ENCODE measurements around the gene LXN.
"Not testable (repeated sequence)": the region's sequence is repeated elsewhere in the genome, so short reads cannot be mapped to it uniquely, and the experiment has no call there.

The LXN gene, protein sequence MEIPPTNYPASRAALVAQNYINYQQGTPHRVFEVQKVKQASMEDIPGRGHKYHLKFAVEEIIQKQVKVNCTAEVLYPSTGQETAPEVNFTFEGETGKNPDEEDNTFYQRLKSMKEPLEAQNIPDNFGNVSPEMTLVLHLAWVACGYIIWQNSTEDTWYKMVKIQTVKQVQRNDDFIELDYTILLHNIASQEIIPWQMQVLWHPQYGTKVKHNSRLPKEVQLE

DNA sequence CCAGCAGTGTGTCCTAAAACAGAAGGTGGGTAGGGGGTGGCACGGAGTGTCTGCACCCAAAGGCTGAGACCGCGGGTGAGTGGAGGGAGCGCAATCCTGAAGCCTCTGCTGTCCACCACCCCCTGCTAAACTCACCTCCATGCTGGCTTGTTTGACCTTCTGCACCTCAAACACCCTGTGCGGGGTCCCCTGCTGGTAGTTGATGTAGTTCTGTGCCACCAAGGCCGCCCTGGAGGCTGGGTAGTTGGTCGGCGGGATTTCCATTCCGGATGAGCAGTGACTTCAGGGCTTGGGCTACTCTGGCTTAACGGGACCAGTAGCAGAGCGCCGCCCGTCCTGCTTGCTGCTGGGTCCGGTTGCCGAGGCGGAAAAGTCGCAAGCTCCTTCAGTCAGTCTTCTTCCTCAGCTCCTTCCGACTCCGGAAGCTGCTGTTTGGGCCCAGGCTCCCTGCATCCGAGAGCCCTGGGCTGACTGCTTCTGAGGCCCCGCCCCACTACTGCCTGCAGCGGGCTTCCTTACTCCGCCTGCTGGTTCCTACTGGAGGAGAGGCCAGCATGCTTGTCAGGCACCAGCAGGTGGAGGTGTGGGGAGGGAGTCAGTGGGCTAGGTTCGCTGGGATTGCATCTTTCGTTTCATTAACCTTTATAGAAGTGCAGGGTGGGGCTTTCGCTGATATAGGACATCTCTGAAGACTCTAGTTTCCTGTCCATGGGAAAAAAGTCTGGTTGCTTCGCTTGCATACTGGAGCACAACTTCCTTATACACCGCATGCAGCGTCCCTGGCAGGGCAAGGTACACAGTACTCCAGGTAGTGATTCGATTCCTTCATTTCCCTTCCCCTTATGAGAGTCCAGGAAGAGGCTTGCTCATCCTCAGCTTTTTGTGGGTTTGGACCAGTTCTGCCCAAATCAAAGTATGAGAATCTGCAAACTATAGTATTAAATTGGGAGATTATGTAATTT, at the start of gene LXN:
TSS of gene LXN (minus strand) at position 434 of the 962 bp plus-strand sequence. CDS start at position 264, 170 bp downstream.
- no peak for DNase-seq

DNA sequence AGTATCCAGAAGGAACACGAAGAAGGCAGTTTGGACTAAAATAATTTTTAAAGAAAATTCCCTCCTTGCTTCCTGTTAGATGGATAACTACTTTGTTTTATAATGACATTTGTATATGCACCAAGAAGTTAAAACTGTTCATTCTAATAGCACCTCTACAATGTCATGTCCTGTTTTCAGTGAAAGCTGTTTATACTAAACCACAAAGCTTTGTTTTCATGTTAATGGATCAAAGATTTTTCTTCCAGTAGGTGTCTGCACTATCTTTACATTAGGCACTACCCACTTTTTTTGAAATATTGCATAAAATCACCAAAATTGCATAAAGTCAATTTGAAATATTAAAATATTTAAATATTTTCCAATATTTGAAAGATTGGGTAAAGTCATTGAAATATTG, 49.7 kb upstream of the LXN start:
- DNase-seq, result no peak

DNA sequence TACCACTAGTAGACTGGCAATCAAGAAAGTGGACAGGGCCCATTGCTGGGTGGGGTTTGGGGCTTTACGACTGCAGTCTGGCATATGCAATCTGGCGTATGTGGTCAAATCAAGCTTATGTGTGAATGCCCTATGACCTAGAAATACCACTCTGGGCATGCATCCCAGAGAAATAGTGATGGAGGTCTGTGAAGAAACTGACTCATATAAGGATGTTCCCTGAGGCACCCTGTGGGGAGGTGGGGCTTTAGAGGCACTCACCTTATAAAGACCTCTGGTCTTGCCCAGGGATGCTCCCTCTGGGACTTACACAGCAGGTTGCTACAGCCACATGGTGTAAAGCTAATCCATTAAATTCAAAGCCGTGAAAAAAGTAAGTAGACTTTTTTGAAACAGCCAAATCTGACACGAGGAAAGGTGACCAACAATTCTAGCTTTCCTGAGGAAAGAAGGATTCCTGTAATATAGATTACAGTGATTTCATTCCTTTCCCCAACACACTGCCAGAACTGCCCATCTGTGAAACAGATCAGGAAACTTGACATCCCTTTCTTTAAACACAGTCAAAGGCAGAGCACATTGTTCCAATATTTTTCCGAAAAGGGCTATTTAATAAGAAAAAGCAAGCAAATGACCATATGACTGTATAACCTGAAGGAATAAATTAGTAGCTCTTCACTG, 46.2 kb upstream of the LXN start:
- DNase-seq, result no peak

DNA sequence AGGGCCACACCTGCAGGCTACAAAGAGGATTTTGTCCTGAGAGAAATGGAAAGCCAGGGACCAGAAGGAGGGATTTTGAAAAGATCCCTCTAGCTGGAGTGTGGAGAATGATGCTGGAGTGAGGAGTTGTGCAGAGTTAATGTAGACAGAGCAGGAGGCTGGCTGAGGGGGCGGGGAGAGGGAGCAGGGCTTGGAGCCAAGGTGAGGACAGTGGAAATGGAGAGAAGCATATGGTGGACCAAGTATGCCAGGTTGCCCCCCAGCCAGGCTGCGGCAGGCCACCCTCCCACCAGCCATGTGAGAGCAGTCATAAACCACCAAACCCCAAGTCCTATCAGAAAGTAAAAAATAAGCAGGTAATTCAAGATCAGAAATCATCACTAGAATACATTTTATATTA, 45.1 kb upstream of the LXN start:
- no peak for DNase-seq

DNA sequence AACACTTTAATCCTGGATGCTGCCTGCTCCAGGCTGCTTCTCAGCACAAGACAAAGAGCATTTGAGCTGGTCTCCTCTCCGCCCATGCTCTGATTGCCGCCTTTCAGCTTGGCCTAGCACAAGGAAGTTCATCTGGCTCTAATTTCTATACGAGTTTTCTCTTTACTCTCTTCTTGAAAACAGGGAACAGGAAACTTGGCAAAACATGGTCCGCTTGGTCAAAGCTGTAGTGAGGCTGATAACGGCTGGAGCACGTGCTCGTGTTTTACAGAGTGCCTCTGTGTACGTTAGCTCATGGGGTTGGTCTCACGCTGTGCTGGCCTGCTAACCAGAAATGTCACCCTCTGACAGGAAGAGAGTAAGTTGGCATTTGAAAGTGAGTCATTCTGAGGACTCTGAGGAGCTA, 40.6 kb upstream of the LXN start:
- no peak for DNase-seq

DNA sequence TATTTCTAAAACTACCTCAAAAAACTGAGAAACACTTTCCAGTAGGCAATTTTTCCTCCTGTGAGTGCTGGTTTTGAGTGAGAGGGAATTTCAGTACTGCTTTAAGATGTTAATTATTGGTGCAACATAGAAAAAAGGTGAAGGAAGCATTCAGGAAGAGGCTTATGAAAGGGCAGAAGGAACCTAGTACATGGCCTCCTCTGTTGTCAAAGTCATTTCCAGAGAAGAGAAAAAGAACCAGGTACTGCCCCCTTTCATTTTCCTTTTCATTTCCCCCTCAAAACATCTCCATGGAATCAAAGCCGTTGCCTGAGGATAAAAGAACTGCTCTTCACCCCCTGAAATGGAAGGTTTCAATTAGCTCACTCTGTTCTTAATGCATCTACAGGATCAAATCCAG, 40.0 kb upstream of the LXN start:
- no peak for DNase-seq

DNA sequence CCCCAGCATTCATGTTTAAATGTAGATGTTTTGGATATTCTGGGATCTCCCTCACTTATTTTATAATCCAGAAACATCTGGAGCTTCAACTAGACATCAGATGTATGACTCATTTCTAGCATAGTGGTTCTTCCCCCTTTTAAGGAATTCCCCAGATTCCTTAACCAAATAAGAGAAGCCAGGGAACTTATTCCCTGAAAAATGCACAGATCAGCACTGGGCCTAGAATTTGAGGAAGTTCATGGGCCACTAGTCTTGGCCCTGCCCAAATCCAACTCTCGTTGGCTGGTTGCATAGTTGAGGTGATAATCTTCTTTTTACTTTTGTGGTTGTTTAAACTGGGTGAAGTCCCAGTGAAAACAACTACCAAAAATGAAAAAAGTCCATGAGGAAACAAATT, 39.4 kb upstream of the LXN start:
- DNase-seq, result no peak

DNA sequence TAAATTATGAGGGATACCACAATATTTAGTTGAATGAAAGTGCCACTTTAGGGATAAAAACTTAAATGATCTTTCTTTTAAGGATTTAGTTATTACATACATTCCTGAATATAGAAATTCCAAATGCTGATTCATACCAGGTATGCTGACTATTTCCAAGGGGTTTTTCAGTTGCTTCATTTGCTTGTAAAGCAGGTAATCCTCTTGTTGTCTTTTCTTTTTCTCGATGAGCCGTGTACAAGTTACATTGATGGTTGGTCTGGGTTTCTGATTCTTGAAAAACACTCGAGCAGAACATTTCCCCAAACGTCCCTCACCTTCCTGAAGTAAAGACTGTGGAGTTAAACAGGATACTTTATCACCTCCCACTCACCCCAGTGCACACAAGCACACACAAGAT, 38.2 kb upstream of the LXN start:
- no peak for DNase-seq

DNA sequence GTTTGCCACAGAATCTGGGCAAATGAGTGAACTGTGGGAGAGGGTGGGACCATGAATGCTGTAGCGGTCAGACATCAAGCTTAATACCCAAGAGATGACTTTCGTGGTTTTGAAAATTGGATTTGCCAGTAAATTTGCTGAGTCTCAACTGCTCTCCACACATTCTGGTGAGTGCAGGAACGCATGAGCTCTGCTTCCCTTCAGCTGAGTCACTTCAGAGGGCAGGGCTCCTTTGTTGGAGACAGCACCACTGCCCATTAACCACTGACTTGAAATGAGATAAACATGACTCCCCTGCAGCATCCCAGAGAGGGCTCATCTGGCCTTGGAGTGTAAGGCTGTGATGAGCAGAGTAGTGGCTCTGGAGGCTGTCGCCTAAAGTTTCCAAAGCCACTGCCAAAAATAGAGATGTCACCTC, 37.2 kb upstream of the LXN start:
- no peak for DNase-seq

DNA sequence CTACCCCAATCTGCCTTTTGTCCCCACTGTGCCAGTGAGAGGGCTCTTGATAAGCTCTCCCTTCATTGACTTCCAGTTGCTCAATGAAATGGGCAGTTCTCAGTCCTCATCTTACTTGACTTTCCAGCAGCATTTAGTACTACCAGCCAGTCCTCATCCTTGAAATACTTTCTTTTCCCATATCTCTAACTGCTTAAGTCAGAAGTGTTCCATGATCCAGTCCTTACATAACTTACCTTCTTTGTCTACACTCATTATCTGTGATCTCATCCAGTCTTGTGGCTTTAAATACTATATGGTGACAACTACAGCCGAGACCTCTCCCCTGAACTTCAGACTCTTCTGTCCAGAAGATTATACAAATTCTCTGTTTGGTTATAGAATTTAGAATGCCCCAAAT, 31.1 kb upstream of the LXN start:
- no peak for DNase-seq

DNA sequence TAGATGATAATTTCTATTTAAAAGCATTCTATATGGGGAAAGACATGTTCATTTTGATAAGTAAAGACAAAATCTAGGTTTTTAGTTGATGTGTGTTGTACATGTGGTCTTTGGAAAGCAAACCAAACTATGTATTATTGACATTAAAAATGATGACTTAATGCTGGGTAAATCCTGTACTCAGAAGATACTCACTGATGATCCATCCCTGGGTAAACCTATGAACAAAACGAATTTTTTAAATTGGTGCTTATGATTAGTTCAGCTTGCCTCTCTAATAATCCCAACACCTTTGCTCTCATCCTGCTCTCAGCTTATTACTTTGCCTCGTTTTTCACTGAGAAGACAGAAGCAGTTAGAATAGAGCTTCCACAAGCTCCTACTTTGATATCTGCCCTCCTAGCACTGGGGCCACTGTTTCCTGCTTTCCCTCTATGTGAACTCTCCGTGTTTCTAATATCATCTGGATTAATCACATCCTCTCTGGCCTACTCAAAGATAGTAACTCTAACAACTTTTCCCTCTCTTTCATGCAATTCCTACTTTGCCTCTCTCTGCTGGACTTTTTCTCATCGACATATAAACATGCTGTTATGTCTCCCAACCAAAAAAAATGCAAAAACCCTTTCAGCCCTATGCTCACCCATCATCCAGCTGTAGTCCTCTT, 30.5 kb upstream of the LXN start:
- no peak for DNase-seq

DNA sequence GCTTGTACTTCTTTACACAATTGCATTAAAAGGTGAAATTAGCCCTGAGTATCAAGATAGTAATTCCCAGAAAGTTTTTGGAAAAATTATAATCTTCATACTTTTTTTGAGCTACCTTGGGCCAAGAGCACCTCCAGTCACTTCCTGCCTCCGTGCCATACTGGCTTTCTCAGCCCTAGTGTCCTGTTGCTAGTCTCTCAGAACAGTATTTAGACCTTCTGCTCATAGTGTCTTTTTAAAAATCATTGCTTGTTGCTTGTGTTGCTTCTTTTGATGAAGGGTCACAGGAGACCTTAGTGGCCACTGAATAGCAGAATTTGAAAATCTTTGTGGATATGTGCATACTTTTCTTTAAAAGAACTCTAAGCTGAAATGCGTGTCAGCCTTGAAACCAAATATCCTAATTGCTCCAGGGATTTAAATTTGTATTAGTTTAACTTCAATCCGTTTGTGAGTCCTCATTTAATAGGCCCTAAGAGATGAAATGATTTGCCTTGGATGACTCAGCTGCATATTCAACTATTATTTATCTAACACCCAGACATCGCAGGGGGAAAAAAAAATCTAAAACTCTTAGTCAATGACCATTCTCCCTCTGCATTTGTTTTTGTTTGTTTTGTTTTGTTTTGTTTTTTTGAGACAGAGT, 29.1 kb upstream of the LXN start:
- no peak for DNase-seq

DNA sequence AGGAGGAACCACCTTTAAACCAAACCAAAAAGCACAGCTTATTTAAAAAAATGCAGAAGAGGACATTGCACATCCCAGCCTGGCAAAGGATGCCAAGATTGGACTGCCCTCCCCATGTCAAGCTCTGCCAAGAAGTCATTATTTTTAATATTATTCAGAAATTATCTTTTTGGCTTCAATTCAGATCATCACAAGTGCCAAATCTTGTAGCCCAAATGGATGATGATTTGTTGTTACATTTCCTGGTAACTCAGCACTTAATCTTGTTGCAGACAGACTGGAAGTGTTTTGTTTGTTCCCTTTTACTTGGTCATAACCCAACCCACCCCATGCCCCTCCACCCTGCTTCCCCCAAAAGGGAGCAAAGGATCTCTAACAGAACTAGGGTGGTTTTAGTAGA, 28.1 kb upstream of the LXN start:
- DNase-seq, result no peak

DNA sequence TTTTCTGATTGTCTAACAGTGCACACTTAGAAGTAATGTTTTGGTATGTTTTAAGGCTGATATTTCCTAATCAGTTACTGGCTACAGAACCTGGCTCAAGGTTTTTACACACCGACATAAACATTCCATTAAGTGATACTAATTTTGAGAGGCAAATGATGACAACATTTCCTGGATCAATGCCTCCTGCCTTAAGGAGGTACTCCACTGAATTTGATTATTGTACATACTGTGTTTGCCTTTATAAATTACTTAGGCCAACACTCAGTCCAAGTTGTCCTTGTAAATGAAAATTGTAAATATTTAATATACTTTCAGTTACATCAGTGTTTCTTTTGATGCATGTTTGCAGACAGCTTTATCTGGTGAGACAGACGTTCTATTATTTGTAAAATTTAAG, 24.2 kb upstream of the LXN start:
- DNase-seq, result no peak

DNA sequence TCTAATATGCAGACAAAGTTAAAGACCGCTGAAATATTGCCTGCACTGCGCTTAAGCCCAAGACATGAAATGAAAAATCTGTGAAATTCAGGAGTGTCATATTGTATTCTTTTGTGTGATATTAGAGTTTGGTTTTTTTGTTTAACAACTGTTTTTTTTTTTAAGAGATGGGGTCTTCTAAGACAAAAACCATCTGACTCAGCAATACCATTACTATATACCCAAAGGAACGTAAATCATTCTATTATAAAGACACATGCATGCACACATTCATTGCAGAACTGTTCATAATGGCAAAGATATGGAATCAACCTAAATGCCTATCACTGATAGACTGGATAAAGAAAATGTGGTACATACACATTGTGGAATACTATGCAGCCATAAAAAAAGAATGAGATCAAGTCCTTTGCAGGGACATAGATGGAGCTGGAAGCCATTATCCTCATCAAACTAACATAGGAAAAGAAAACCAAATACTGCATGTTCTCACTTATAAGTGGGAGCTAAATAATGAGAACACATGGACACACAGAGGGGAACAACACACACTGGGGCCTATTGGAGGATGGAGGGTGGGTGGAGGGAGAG, 21.5 kb upstream of the LXN start:
- DNase-seq, result not testable (repeated sequence)

DNA sequence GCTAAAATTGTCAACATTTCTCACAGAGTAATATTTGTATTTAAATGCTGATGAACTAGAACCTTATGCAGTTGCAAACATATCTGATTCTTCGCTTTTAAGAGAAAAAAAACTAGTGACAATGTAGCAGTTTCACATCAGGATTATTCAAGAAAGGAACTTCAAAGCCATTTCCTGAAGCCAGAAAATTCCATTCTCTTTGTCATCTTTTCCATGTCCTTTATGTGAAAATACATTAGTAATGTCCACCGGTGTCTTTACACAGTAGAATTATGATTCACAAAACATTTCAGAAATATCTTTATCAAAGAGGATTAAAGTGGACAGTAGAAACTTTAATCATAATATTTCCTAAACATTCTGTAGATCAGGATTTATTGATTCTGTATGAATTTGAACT, 12.7 kb upstream of the LXN start:
- no peak for DNase-seq

DNA sequence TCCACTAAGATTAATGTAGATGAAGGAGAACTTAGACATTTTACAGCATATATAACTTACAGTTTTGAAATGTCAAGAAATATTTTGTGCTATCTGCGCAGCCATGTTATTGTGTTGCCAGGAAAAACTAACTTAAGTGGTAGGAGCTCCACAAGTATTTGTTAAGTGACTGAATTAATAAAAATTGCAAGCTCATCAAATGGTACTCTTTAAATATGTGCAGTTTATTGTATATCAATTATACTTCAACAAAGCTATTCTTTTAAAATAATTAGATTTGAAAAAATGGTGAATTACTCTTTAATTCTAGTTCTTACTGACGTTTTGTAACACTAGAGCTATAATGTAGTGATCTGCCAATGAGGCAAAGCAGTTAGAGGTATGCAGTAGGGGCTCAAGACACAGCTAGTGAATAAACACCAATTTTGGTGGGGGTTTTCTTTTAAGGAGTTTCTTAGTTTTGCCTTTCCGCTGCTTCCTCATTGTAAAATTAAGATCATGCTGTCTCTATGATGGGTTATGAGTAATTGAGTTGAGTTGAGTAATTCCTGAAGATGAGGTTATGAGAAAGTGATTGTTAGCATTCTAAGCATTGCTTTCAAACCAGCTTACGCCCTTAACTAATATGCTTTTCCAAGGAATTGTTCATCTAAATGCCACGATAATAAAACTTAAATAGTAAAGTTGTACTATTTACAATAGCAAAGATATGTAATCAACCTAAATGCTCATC, 10.9 kb upstream of the LXN start:
- DNase-seq, result no peak

DNA sequence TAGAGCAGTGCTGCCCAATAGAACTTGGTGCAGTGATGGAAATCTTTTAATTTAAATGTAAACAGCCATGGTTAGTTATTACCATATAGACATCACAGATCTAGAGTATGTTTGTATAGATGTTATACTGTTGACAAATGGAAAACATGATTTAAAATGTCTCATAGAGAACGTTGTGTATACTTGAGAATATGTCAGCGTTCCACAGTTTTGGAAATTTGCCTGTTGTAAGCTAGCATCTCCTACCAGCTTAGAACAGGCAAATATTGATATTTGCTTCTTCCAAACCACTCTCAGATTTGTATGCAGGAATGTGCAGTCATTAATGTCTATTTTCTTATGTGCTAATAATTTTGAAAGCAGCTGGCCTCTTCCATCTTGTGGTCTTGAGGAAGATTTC, 8.4 kb upstream of the LXN start:
- no peak for DNase-seq

DNA sequence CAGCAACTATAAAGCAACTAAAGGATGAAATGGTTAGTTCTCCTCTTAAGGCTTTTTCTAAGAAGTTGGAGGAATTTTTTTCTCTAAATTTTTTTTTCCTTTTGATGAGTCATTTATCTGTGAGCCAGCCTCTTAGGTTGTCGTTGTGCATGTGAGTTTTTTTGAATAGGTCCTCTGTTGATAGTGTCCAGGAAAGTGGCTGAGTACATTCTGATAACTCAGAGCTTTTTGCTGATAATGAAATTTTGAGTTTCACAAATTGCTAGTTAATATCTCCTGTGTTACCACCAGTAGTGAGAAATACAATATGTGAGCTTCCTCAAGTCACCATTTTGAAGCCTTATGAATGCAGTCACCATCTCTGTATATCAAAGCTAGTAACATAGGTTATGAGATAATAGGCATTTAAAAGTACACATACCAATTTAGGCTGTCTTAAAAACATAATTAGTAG, 7.1 kb upstream of the LXN start:
- DNase-seq, result no peak

DNA sequence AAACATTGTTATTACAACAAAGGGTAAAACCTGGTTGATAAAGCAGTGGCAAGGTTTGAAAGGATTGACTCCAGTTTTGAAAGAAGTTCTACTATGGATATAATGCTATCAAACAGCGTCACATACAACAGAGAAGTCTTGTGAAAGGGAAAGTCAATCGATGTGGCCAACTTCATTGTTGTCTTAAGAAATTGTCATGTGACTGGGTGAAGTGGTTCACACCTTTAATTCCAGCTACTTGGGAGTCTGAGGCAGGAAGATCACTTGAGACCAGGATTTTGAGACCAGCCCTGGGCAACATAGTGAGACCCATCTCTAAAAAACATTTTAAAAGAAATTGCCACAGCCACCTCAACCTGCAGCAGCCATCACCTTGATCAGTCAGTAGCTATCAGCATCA, 6.2 kb upstream of the LXN start:
- no peak for DNase-seq

DNA sequence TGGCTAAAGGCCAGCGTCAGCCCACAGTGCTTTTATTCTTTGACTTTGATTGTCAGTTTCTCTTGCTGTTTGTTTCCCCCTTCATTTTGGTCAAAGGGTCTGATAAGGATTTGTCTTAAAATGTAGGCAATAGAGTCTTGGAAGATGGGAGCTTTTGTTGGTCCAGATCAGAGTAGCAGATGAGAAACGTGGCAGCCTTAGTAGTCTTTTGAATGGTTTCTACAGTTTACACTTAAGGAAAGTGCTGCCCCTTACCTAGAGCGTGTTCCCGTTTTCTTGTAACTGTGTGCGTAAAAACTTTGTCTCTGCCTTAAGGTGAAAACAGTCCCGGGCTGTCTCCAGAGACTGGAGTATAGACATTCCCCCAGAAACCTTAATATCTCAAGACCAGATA, 630 bp downstream of the LXN start:
- no peak for DNase-seq

DNA sequence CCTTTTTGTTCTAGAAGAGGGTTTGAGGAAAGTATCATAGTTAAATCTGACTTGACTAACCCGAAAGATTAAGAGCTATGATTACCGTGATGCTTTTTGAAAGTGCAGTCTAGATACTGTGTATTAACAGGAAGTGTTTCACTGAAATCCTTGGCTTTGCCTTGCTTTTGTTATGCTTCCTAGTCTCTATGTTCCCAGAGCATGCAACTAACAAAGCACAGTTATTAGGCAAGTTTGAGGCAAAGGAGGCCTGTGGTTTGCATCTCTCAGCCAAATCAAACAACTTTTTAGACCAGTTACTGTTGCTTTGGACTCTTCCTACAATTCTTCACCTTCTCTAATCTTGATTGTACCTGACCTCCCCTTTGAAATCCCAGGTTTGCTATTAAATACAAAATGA, 3.9 kb downstream of the LXN start:
- DNase-seq, result no peak
